Measurements from ENCODE around the gene SH3GLB2.

The SH3GLB2 gene

GRCh38 chr9:129022037-129022436 lies 6.1 kb downstream of the SH3GLB2 start:
- Histone ChIP-seq H3K4me1 (peaks cover 0 to 26% (median 14%) of the 10 kb centered on the region in 4 donors), H3K36me3 (peaks cover 4 to 39% (median 8%) of the 10 kb centered on the region in 3 donors), H3K27me3 (no peaks in the 10 kb centered on the region), H3K9me3 (no peaks in the 10 kb centered on the region), H3K27ac (no peak overlapping the region), H3K4me3 (no peak overlapping the region)
- no peak for DNase-seq
- TF ChIP-seq CTCF (IDR thresholded peaks at IDR 0.05): no peak
- intact Hi-C loops (cut with DNase I; ENCODE audit: low total_unique reads): loop anchor here (10.0 kb wide), 1 partner anchor 167 kb away; no protein-coding TSS in a partner anchor

GRCh38 chr9:129021091-129021490 lies 7.0 kb downstream of the SH3GLB2 start:
- no peak for TF ChIP-seq CTCF (IDR thresholded peaks at IDR 0.05)
- intact Hi-C loops (cut with DNase I; ENCODE audit: low total_unique reads): loop anchor here (10.0 kb wide), 1 partner anchor 166 kb away; no protein-coding TSS in a partner anchor

GRCh38 chr9:129014608-129015007 lies 13.5 kb downstream of the SH3GLB2 start:
- no peaks in the 10 kb centered on the region for H3K4me1 ChIP-seq
- TF ChIP-seq CTCF (IDR thresholded peaks at IDR 0.05): no peak
- H3K9me3 ChIP-seq: no peaks in the 10 kb centered on the region
- H3K4me3 ChIP-seq: no peak overlapping the region
- intact Hi-C loops (cut with DNase I; ENCODE audit: low total_unique reads): no loop called here
- no peak overlapping the region for H3K27ac ChIP-seq
- no peak for DNase-seq
- peaks cover 51 to 91% (median 56%) of the 10 kb centered on the region in 3 donors for H3K36me3 ChIP-seq
- no peaks in the 10 kb centered on the region for H3K27me3 ChIP-seq

More at GRCh38 chr9:129021091-129021490, 7.0 kb downstream of the SH3GLB2 start:
- Histone ChIP-seq H3K4me3 (no peak overlapping the region), H3K27ac (no peak overlapping the region), H3K27me3 (no peaks in the 10 kb centered on the region), H3K36me3 (peaks cover 4 to 42% (median 8%) of the 10 kb centered on the region in 3 donors), H3K4me1 (peaks cover 0 to 17% (median 4%) of the 10 kb centered on the region in 4 donors), H3K9me3 (no peaks in the 10 kb centered on the region)
- no peak for DNase-seq

GRCh38 chr9:129014124-129014523 lies 14.0 kb downstream of the SH3GLB2 start:
- intact Hi-C loops (cut with DNase I; ENCODE audit: low total_unique reads): no loop called here
- H3K4me3 ChIP-seq: no peak overlapping the region
- no peak for DNase-seq
- H3K27ac ChIP-seq: no peak overlapping the region
- no peaks in the 10 kb centered on the region for H3K27me3 ChIP-seq
- no peaks in the 10 kb centered on the region for H3K4me1 ChIP-seq
- peaks cover 56 to 91% (median 58%) of the 10 kb centered on the region in 3 donors for H3K36me3 ChIP-seq
- H3K9me3 ChIP-seq: no peaks in the 10 kb centered on the region
- TF ChIP-seq CTCF (IDR thresholded peaks at IDR 0.05): no peak

GRCh38 chr9:129013674-129014073 lies 14.5 kb downstream of the SH3GLB2 start:
- DNase-seq: no peak
- Histone ChIP-seq H3K27me3 (no peaks in the 10 kb centered on the region), H3K4me3 (no peak overlapping the region), H3K4me1 (peaks cover 0 to 2% (median 0%) of the 10 kb centered on the region in 4 donors), H3K36me3 (peaks cover 57 to 91% (median 60%) of the 10 kb centered on the region in 3 donors), H3K9me3 (no peaks in the 10 kb centered on the region), H3K27ac (no peak overlapping the region)
- no peak for TF ChIP-seq CTCF (IDR thresholded peaks at IDR 0.05)
- intact Hi-C loops (cut with DNase I; ENCODE audit: low total_unique reads): no loop called here
